HEK293 (cell line): ENCODE results near the gene KIF20A.

Experiments
- CTCF ChIP-seq: fragments of 450-650 bp; formaldehyde crosslinking; IDR thresholded peaks from 2 replicates; pipeline ENCODE4 v1.5.1; 2016; ENCODE audit warnings: missing biosample characterization, missing genetic modification characterization
- KLF16 ChIP-seq: fragments of 450-650 bp; formaldehyde crosslinking; IDR thresholded peaks from 2 replicates; pipeline ENCODE4 v1.5.1; 2017; ENCODE audit warnings: missing biosample characterization, missing genetic modification characterization
- MZF1 ChIP-seq: fragments of 450-650 bp; formaldehyde crosslinking; IDR thresholded peaks from 2 replicates; pipeline ENCODE4 v1.5.1; 2017; ENCODE audit warnings: missing biosample characterization, missing genetic modification characterization, borderline replicate concordance
- RBAK ChIP-seq: fragments of 450-650 bp; formaldehyde crosslinking; IDR thresholded peaks from 2 replicates; pipeline ENCODE4 v1.5.1; 2016; ENCODE audit warnings: missing biosample characterization, missing genetic modification characterization
- SP3 ChIP-seq: fragments of 450-650 bp; formaldehyde crosslinking; IDR thresholded peaks from 2 replicates; pipeline ENCODE4 v1.5.1; 2016; ENCODE audit warnings: missing biosample characterization, missing genetic modification characterization
- ZBTB8A ChIP-seq: fragments of 450-650 bp; formaldehyde crosslinking; IDR thresholded peaks from 2 replicates; pipeline ENCODE4 v1.5.1; 2016; ENCODE audit warnings: missing biosample characterization, missing genetic modification characterization
- ZFHX2 ChIP-seq: fragments of 450-650 bp; formaldehyde crosslinking; conservative IDR thresholded peaks from 2 replicates; pipeline ENCODE4 v1.5.1; 2016; ENCODE audit warnings: missing biosample characterization, missing genetic modification characterization
- ZNF174 ChIP-seq: fragments of 450-650 bp; formaldehyde crosslinking; IDR thresholded peaks from 2 replicates; pipeline ENCODE4 v1.5.0; 2017; ENCODE audit warnings: missing biosample characterization, mild to moderate bottlenecking, missing genetic modification characterization
- ZNF785 ChIP-seq: fragments of 450-650 bp; formaldehyde crosslinking; IDR thresholded peaks from 2 replicates; pipeline ENCODE4 v1.5.1; 2016; ENCODE audit warnings: missing biosample characterization, missing genetic modification characterization
- ZSCAN5A ChIP-seq: fragments of 450-650 bp; formaldehyde crosslinking; IDR thresholded peaks from 2 replicates; pipeline ENCODE4 v1.5.1; 2016; ENCODE audit warnings: missing biosample characterization, missing genetic modification characterization
- TF ChIP-seq, protein P1 (sequence below): fragments of 450-650 bp; formaldehyde crosslinking; IDR thresholded peaks from 2 replicates; pipeline ENCODE4 v1.5.1; 2016; ENCODE audit warnings: missing biosample characterization, missing genetic modification characterization
- TF ChIP-seq, protein P2 (sequence below): fragments of 450-650 bp; formaldehyde crosslinking; IDR thresholded peaks from 2 replicates; pipeline ENCODE4 v1.5.1; 2016; ENCODE audit warnings: missing biosample characterization, missing genetic modification characterization

DNA sequence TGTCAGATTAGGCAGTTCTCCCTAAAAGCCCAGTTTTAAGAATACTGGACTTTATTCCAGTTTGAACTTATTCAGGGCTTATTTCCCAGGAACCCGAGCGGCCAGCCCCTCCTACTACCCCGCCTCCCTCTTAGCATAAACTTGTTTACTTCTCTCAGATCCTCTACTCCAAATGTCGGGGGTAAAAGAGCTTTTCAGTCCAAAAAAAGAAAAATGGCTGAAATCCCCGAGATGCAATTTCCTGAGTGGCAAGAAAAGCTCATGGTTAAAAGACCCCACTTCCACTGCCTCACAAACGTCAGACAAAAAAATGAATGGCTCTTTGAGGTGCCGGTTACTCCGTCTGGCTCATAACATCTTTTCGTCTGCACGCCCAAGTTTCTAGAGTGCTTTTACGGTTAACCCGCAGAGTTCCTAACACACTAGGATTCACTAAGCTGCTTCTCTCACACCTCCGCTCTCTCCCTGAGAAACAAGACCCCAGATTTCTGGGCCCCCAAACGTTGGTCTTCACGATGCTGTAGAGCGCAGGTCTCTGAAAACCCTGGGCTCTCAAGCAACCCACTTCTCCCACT is 884 bp upstream of the KIF20A start:
- TF ChIP-seq, protein P1, sequence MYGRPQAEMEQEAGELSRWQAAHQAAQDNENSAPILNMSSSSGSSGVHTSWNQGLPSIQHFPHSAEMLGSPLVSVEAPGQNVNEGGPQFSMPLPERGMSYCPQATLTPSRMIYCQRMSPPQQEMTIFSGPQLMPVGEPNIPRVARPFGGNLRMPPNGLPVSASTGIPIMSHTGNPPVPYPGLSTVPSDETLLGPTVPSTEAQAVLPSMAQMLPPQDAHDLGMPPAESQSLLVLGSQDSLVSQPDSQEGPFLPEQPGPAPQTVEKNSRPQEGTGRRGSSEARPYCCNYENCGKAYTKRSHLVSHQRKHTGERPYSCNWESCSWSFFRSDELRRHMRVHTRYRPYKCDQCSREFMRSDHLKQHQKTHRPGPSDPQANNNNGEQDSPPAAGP = no peak
- TF ChIP-seq ZNF785 (tag by site-specific recombination) (no peak), ZBTB8A (tag by site-specific recombination) (no peak), CTCF (tag by site-specific recombination) (no peak), RBAK (tag by site-specific recombination) (no peak), SP3 (tag by site-specific recombination) (no peak; the same call in 1 of the 2 replicates), KLF16 (no peak), ZFHX2 (tag by site-specific recombination) (no peak), ZNF174 (no peak), ZSCAN5A (no peak), MZF1 (tag by site-specific recombination) (no peak)
- TF ChIP-seq, protein P2, sequence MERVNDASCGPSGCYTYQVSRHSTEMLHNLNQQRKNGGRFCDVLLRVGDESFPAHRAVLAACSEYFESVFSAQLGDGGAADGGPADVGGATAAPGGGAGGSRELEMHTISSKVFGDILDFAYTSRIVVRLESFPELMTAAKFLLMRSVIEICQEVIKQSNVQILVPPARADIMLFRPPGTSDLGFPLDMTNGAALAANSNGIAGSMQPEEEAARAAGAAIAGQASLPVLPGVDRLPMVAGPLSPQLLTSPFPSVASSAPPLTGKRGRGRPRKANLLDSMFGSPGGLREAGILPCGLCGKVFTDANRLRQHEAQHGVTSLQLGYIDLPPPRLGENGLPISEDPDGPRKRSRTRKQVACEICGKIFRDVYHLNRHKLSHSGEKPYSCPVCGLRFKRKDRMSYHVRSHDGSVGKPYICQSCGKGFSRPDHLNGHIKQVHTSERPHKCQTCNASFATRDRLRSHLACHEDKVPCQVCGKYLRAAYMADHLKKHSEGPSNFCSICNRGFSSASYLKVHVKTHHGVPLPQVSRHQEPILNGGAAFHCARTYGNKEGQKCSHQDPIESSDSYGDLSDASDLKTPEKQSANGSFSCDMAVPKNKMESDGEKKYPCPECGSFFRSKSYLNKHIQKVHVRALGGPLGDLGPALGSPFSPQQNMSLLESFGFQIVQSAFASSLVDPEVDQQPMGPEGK (tag by site-specific recombination) = 0 out of 2 replicates have a peak, but pooled peaks have one; percentile 44
